K562 (cell line): ENCODE results near the gene DLK1. TPM values are rescaled to one million over a fixed set of nuclear protein-coding genes. Genes with fewer than 3 reads are reported as not detected.

Source experiments
- CHD7 ChIP-seq: fragments of 200-600 bp; sonication (generic); IDR thresholded peaks from one replicate; pipeline ENCODE4 v1.6.1; 2012; ENCODE audit warnings: mild to moderate bottlenecking, low read depth, low read length, inconsistent platforms
- ZBTB33 ChIP-seq: sonication (generic); formaldehyde crosslinking; IDR thresholded peaks from 2 replicates; pipeline ENCODE4 v1.8.1; 2023; ENCODE audit warnings: mild to moderate bottlenecking, missing genetic modification reagents
- polyA plus RNA-seq, 8 experiments: library from polyadenylated mRNA; depleted of rRNA in 4 of 8; stranded (reverse) in 5 of 8; unstranded in 3 of 8; fragments of >200 nt; fragmentation: Nextera tagmentation in 2 of 8; fragmentation: Illumina TruSeq in 1 of 8; extraction: Ambion mirVana in 2 of 8; extraction: Trizol in 1 of 8; gene quantifications; 2 replicates each; pipeline versions ENCODE4 v1.2.1 to v1.2.3, GENCODE V29; 2011 to 2014; ENCODE audit warnings: inconsistent platforms in 1 of 8, missing spikeins in 1 of 8
- total RNA-seq, 7 experiments: library from RNA; depleted of rRNA in 6 of 7; stranded (reverse); fragments of >200 nt in 6 of 7; fragmentation: Illumina TruSeq in 2 of 7; extraction: Trizol in 2 of 7; gene quantifications; 2 replicates each; pipeline versions ENCODE4 v1.2.1 to v1.2.3, GENCODE V29; 2011 to 2021; ENCODE audit warnings: low replicate concordance in 1 of 7

Gene DLK1
- total and polyA plus RNA-seq, 9 of the 15 experiments (the other 6 are each of a cell fraction or from before 2014, with no cell fraction given), result 4.4 to 97.2 (median 15.3) TPM

- TF ChIP-seq CHD7 (no peak), ZBTB33 (CRISPR knock-in tag) (no peak)
Observed at GRCh38 chr14:100773331-100774163, 46.9 kb downstream of the DLK1 start (continued).
